ENCODE data around the gene RFC4. TPM values are rescaled to one million over a fixed set of nuclear protein-coding genes. Genes with fewer than 3 reads are reported as not detected.

RFC4 gene
- total and polyA plus RNA-seq, 2 experiments from 2014 or later: 73.3 to 107 TPM

MicroRNA genes within 50 kb of the gene (microRNA counts, 767-probe panel; counts per million panel counts)
- microRNA hsa-miR-1248: not detected

Small RNA genes within 50 kb of the gene (microRNA-seq; reads per million reads assigned to microRNA genes)
- gene MIR1248: 2.0 reads per million

Small RNA genes within 50 kb of the gene (small RNA-seq; reads per million reads assigned to genes)
- gene RF00092 (ENCODE audit: low replicate concordance): not detected
- not detected for gene RNU6-1105P (ENCODE audit: low replicate concordance)
- gene SNORA4 (ENCODE audit: low replicate concordance): not detected
- not detected for gene SNORA63 (ENCODE audit: low replicate concordance)
- not detected for gene SNORA81 (ENCODE audit: low replicate concordance)
- gene SNORD2 (ENCODE audit: low replicate concordance): not detected

Other genes with a start within 250 kb of the RFC4 start
- 16.7 and 22.6 TPM in 2 replicates for gene TBCCD1, start 239.1 kb downstream of the RFC4 start, total RNA-seq (2014; rRNA removed; shearing (Covaris generic))
- 5.8 and 7.3 TPM in 2 replicates for gene TBCCD1, start 239.1 kb downstream of the RFC4 start, polyA plus RNA-seq (2016; fragmentation: Nextera tagmentation; extraction: Ambion mirVana)
- 72.5 and 72.6 TPM in 2 replicates for gene DNAJB11, start 235.8 kb downstream of the RFC4 start, total RNA-seq (2014; rRNA removed; shearing (Covaris generic))
- gene DNAJB11, start 235.8 kb downstream of the RFC4 start, polyA plus RNA-seq (2016; fragmentation: Nextera tagmentation; extraction: Ambion mirVana): 66.3 and 85.6 TPM in 2 replicates
- gene AHSG, start 193.4 kb downstream of the RFC4 start, total RNA-seq (2014; rRNA removed; shearing (Covaris generic)): 0.10 TPM in 1 of 2 replicates, not detected in the other
- 0.18 and 0.21 TPM in 2 replicates for gene AHSG, start 193.4 kb downstream of the RFC4 start, polyA plus RNA-seq (2016; fragmentation: Nextera tagmentation; extraction: Ambion mirVana)
- not detected in 2 replicates for gene FETUB, start 166.1 kb downstream of the RFC4 start, total RNA-seq (2014; rRNA removed; shearing (Covaris generic))
- gene FETUB, start 166.1 kb downstream of the RFC4 start, polyA plus RNA-seq (2016; fragmentation: Nextera tagmentation; extraction: Ambion mirVana): 0.26 TPM in 1 of 2 replicates, not detected in the other
- not detected in 2 replicates for gene HRG, start 140.5 kb downstream of the RFC4 start, total RNA-seq (2014; rRNA removed; shearing (Covaris generic))
- gene HRG, start 140.5 kb downstream of the RFC4 start, polyA plus RNA-seq (2016; fragmentation: Nextera tagmentation; extraction: Ambion mirVana): not detected in 2 replicates
- 0.49 TPM in 1 of 2 replicates, not detected in the other for gene KNG1, start 89.1 kb downstream of the RFC4 start, total RNA-seq (2014; rRNA removed; shearing (Covaris generic))
- 0.09 TPM in 1 of 2 replicates, not detected in the other for gene KNG1, start 89.1 kb downstream of the RFC4 start, polyA plus RNA-seq (2016; fragmentation: Nextera tagmentation; extraction: Ambion mirVana)
- gene EIF4A2, start 22.9 kb downstream of the RFC4 start, total RNA-seq (2014; rRNA removed; shearing (Covaris generic)): 666 and 697 TPM in 2 replicates
- gene EIF4A2, start 22.9 kb downstream of the RFC4 start, polyA plus RNA-seq (2016; fragmentation: Nextera tagmentation; extraction: Ambion mirVana): 386 and 433 TPM in 2 replicates
- gene ADIPOQ, start 36.2 kb upstream of the RFC4 start, total RNA-seq (2014; rRNA removed; shearing (Covaris generic)): not detected in 2 replicates
- gene ADIPOQ, start 36.2 kb upstream of the RFC4 start, polyA plus RNA-seq (2016; fragmentation: Nextera tagmentation; extraction: Ambion mirVana): not detected in 2 replicates
- 51.6 and 65.1 TPM in 2 replicates for gene ST6GAL1, start 124.0 kb upstream of the RFC4 start, total RNA-seq (2014; rRNA removed; shearing (Covaris generic))
- gene ST6GAL1, start 124.0 kb upstream of the RFC4 start, polyA plus RNA-seq (2016; fragmentation: Nextera tagmentation; extraction: Ambion mirVana): 13.5 and 17.6 TPM in 2 replicates